Fibroblast of pulmonary artery (primary cell): ENCODE measurements around the gene UBALD1.
"Not testable (repeated sequence)": the region's sequence is repeated elsewhere in the genome, so short reads cannot be mapped to it uniquely, and the experiment has no call there.

Experiments used
- DNase-seq: peaks from one replicate; pipeline ENCODE4 v3.0.0-alpha.2; 2010; ENCODE audit warnings: low read depth
- H3K4me3 ChIP-seq: replicated peaks from 2 replicates; pipeline ENCODE4 v1.5.1; 2011; ENCODE audit warnings: low read depth, mild to moderate bottlenecking, control low read depth, low read length, moderate library complexity
- CTCF ChIP-seq: IDR thresholded peaks from 2 replicates; pipeline ENCODE4 v1.5.1; 2011; ENCODE audit warnings: mild to moderate bottlenecking, control low read depth, low read length, inconsistent platforms; ENCODE audit errors: missing control alignments

The UBALD1 gene

GRCh38 chr16:4586291-4586690, 28.4 kb downstream of the UBALD1 start:
- no peak overlapping the region for H3K4me3 ChIP-seq
- TF ChIP-seq CTCF = no peak

GRCh38 chr16:4583906-4584305, 30.8 kb downstream of the UBALD1 start:
- TF ChIP-seq CTCF = no peak
- DNase-seq = no peak
- no peak overlapping the region for H3K4me3 ChIP-seq

More at GRCh38 chr16:4586291-4586690, 28.4 kb downstream of the UBALD1 start:
- no peak for DNase-seq

- no peak overlapping the region for H3K4me3 ChIP-seq
- DNase-seq = peak; percentile 10
- no peak for TF ChIP-seq CTCF
Measured at GRCh38 chr16:4580250-4580649, 34.4 kb downstream of the UBALD1 start.

GRCh38 chr16:4578961-4579530, 35.6 kb downstream of the UBALD1 start:
- no peak for TF ChIP-seq CTCF
- H3K4me3 ChIP-seq = no peak overlapping the region
- DNase-seq = no peak

- H3K4me3 ChIP-seq = no peak overlapping the region
- TF ChIP-seq CTCF = no peak
- no peak for DNase-seq
Measured at GRCh38 chr16:4576008-4576407, 38.7 kb downstream of the UBALD1 start.

GRCh38 chr16:4574919-4575705, 39.6 kb downstream of the UBALD1 start:
- DNase-seq = no peak
- H3K4me3 ChIP-seq = no peak overlapping the region
- TF ChIP-seq CTCF = no peak

GRCh38 chr16:4573926-4574325, 40.8 kb downstream of the UBALD1 start:
- H3K4me3 ChIP-seq, DNase-seq: not testable (repeated sequence)
